Activated CD8-positive, alpha-beta memory T cell treated with anti-CD3 and anti-CD28 coated beads, Interleukin-2, amount 50 U/mL, for 1 hour (primary cell): ENCODE data around the gene LIMS2.

Experiments
- DNase-seq: peaks from one replicate; pipeline ENCODE4 v3.0.0-alpha.2; 2020; ENCODE audit errors: extremely low read depth

The LIMS2 gene

GRCh38 chr2:127634626-127635379 lies 40.5 kb downstream of the LIMS2 start:
- DNase-seq, result no peak

DNA sequence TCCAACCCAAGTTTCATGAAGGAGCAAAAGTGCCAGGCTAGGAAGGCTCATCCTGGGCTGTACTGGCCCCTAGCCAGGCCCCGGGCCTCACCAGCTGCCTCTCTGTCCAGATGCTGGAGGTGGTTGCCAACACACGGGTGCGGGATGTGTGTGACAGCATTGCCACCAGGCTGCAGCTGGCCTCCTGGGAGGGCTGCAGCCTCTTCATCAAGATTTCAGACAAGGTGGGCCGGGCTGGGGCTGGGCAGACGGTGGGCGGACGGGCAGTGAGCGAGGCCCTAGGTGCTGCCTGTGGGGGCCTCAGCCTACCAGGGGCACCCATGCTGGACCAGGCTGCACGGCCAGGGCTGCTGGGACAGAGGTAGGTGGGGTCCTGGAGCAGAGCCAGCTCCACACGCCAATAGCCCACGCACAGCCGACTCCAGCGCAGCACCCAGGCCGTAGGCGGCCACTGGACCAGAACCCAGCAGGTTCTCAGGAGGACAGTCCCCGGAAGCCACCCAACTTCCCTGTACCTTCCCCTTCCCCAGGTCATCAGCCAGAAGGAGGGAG lies 41.2 kb downstream of the LIMS2 start:
- no peak for DNase-seq

DNA sequence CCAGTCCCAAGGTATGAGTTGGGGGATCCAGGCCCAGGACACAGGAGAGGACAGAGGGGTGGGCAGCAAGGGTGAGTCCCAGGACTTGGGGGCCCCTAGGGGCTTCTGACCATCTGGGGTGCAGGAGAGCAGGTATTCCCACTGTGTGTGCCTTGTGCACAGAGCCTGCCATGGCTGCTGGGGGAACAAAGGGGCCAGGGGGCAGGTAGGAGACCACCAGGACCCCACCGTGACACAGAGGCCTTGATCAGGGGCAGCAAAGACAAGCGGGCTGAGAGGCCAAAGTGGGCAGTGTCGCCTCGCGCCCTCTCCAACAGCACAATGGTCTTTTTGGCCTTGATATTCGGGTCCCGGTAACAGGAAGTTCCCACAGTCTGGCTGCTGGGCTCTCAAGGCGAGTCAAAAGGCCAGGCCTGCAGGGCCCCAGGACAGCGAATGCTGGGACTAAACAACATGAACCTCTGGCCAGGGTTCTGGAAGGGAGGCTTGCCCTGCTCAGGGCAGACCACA lies 41.7 kb downstream of the LIMS2 start:
- no peak for DNase-seq

- no peak for DNase-seq
These were observed 42.5 kb downstream of the LIMS2 start for GRCh38 chr2:127632592-127633489.

GRCh38 chr2:127631997-127632581 lies 43.2 kb downstream of the LIMS2 start:
- DNase-seq, result no peak

GRCh38 chr2:127631541-127631996 lies 43.8 kb downstream of the LIMS2 start:
- DNase-seq, result no peak

GRCh38 chr2:127630864-127631540 lies 44.3 kb downstream of the LIMS2 start:
- DNase-seq, result no peak

- DNase-seq, result no peak
These were observed 45.0 kb downstream of the LIMS2 start for GRCh38 chr2:127630096-127630863.

- no peak for DNase-seq
These were observed 45.7 kb downstream of the LIMS2 start for GRCh38 chr2:127629637-127630036.

GRCh38 chr2:127628767-127629614 lies 46.3 kb downstream of the LIMS2 start:
- no peak for DNase-seq

GRCh38 chr2:127627740-127628571 lies 47.4 kb downstream of the LIMS2 start:
- no peak for DNase-seq

DNA sequence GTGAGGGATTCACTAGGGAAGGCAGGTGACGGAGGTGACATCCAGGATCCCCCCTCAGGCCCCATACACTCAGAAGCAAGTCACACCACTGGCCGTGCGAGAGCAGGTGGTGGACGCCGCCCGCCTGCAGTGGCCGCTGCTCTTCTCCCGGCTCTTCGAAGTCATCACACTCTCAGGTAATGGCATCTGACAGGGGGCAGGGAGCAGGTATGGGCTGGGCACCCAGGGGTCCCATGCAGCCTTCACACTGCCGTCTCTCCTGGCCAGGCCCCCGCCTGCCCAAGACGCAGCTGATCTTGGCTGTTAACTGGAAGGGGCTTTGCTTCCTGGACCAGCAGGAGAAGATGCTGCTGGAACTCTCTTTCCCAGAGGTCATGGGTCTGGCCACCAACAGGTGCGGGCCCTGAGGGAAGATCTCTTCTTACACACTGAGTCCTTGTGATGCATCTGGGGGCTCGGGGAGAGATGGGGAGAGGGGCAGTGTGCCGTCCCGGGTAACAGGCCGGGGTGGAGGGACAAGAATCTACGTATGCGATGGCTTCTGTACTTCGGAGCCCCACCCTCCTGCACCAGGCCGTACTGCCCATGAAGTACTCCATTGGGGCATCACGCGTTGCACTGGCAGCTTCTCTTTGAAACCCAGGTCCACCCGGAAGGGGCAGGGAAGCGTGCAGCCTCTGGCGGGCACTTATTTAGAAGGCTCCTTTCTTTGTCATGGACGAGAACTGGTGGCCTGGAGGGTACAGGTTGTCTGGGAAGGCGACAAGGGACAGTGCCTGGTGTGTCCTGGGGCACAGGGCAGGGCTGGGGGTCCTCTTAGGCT lies 48.2 kb downstream of the LIMS2 start:
- DNase-seq, result no peak

GRCh38 chr2:127626175-127626574 lies 49.2 kb downstream of the LIMS2 start:
- DNase-seq, result no peak

GRCh38 chr2:127625572-127625951 lies 49.8 kb downstream of the LIMS2 start:
- no peak for DNase-seq

DNA sequence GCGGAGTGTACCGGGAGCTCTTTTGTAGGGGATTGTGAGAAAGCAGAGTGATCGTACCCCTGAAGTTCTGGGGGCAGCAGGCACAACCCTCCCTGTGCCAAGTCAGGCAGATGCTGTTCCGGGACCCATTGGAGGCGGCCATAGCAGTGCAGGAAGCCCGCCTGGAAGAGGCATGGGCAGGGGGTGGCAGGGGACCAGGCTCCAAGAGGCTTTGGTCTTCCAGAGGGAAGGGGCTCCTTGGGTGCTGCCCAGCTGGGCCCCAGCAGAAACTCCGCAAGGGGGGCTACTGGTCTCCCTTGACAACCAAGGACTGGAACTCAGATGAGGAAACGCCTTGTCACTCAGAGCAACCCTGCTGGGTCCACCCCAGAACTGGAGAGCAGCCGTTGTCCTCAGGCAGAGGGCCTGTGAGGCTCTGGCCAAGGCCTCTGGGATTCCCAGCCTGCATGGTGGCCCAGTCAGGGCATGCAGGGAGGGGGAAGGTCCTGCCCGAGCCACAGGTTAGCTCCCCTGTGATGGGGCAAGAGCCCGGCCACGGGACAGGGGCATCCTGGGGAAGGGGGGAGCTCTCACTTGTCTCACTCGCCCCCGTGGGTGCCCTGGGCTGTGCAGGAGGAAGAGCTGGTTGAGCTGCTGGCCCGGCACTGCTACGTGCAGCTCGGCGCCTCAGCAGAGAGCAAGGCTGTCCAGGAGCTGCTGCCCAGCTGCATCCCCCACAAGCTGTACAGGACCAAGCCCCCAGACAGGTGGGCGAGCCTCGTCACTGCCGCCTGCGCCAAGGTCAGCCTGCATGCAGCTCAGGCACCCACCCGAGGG lies 50.4 kb downstream of the LIMS2 start:
- no peak for DNase-seq

DNA sequence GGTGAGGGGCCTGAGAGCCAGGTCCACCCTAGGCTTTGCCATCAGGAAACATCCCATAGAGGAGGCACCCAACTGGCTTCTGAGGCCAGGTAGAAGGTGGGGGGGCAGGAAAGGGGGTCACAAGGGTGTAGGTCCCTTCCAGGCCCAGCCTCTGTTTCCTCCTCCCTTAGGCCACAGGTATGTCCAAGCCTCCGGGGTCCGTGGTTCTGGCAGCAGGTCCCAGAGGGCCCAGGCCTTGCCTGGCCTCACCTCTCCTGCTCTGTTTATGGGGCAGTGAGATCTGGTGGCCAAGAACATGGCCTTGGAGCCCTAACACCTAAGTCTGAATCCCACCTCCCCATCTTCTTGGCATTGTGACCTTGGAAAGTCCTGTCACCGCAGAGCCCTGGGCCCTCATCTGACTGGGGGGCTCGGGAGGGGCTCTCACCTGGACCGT lies 51.0 kb downstream of the LIMS2 start:
- no peak for DNase-seq
